ENCODE results near the gene CLNK. TPM values are rescaled to one million over a fixed set of nuclear protein-coding genes. Genes with fewer than 3 reads are reported as not detected.

Gene CLNK
- total RNA-seq, 1 donor from 2014 or later: not detected

GRCh38 chr4:10461850-10462400 is 222.6 kb downstream of the CLNK start:
- Histone ChIP-seq H3K9me3 (replicated peaks) (no peaks in the 10 kb centered on the region), H3K27me3 (ENCODE audit: low read depth) (peaks cover 66% of the 10 kb centered on the region), H3K36me3 (no peaks in the 10 kb centered on the region), H3K4me3 (peak overlapping the region; percentile 54), H3K27ac (replicated peaks) (no peak overlapping the region), H3K4me1 (peaks cover 16% of the 10 kb centered on the region)
- DNase-seq: no peak
- intact Hi-C loops (cut with micrococcal nuclease): no loop called here
- TF ChIP-seq, protein P1, sequence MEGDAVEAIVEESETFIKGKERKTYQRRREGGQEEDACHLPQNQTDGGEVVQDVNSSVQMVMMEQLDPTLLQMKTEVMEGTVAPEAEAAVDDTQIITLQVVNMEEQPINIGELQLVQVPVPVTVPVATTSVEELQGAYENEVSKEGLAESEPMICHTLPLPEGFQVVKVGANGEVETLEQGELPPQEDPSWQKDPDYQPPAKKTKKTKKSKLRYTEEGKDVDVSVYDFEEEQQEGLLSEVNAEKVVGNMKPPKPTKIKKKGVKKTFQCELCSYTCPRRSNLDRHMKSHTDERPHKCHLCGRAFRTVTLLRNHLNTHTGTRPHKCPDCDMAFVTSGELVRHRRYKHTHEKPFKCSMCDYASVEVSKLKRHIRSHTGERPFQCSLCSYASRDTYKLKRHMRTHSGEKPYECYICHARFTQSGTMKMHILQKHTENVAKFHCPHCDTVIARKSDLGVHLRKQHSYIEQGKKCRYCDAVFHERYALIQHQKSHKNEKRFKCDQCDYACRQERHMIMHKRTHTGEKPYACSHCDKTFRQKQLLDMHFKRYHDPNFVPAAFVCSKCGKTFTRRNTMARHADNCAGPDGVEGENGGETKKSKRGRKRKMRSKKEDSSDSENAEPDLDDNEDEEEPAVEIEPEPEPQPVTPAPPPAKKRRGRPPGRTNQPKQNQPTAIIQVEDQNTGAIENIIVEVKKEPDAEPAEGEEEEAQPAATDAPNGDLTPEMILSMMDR (IDR thresholded peaks at IDR 0.05; ENCODE audit: borderline replicate concordance): no peak

DNA sequence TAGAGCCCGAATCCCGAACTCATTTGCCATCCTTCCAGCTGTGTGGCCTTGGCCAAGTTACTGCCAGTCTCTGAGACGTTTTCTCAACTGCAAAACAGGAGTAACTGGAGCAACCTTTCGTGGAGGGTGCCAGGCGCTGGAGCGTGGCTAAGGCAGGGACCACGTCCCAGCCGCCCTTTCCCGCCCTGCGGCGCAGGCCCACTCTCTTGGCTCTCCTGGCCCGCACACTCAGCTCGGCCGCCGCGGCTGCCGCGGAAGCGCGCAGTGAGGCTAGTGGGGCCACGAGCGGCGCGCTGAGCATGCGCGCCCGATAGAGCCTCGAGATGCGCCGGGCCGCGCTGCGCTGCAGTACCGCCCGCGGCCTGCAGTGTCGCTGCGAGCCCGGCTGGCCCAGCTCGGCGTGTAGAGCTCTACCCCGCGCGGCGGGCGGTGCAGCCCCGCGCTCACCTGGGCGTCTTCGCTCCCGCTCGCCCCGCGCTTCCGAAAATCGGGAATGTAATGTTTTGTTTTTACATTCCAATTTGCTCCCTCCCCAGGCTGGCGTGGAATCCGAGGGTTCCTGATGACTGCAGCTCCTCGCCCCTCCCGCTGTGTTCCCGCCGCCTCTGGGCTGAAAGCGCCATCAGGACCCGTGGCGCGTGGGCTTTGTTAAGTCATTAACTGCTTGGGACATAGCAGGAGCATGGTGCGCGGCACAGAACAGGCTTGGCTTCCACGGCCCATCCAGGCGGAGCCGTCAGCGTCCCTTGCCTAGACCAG is 223.3 kb downstream of the CLNK start:
- peaks cover 20% of the 10 kb centered on the region for H3K4me1 ChIP-seq
- H3K27ac ChIP-seq (replicated peaks): no peak overlapping the region
- TF ChIP-seq, protein P1 (IDR thresholded peaks at IDR 0.05; ENCODE audit: borderline replicate concordance): peak; percentile 93
- no peaks in the 10 kb centered on the region for H3K36me3 ChIP-seq
- peak overlapping the region; percentile 54 for H3K4me3 ChIP-seq
- no peaks in the 10 kb centered on the region for H3K9me3 ChIP-seq (replicated peaks)
- DNase-seq: peak; percentile 54
- H3K27me3 ChIP-seq (ENCODE audit: low read depth): peaks cover 66% of the 10 kb centered on the region
- intact Hi-C loops (cut with micrococcal nuclease): no loop called here

DNA sequence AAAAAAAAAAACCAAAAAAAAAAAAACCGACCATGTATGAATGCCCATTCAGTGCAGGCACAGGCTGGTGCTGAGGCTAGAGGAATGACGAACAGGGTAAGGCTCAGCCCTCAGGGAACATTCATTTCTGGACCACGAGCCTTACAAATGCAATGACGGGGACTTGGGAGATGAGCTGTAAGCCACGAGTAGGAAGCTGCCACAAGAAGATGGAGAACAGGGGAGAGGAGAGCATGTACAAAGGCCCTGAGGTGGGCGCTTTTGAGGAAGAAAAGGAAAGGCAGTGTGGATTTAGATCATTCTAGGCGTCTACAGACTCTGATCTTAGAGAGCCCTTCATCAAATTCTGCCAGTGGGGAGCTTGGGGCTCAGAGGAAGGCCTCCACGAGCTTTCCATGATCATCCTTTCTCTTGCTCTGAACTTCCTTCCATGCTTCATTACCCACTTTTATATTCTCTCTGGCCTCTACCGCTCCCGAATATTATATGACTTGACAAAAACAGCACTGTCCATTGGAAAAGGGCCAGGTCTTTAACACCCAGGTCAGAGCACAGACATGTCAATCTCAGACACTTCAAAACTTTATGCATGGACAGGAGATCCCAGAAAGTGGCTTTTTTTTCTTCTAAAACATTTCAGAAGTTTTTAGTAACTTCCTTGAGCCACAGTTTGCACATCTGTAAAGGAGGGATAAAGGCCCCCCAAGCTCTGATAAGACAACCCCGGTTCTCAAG is 224.1 kb downstream of the CLNK start:
- no peak for DNase-seq
- H3K36me3 ChIP-seq: no peaks in the 10 kb centered on the region
- no peaks in the 10 kb centered on the region for H3K9me3 ChIP-seq (replicated peaks)
- H3K27ac ChIP-seq (replicated peaks): no peak overlapping the region
- peaks cover 28% of the 10 kb centered on the region for H3K4me1 ChIP-seq
- TF ChIP-seq, protein P1 (IDR thresholded peaks at IDR 0.05; ENCODE audit: borderline replicate concordance): no peak
- intact Hi-C loops (cut with micrococcal nuclease): no loop called here
- H3K27me3 ChIP-seq (ENCODE audit: low read depth): peaks cover 66% of the 10 kb centered on the region
- peak overlapping the region; percentile 54 for H3K4me3 ChIP-seq

- TF ChIP-seq, protein P1 (IDR thresholded peaks at IDR 0.05; ENCODE audit: borderline replicate concordance): no peak
- peaks cover 54% of the 10 kb centered on the region for H3K27me3 ChIP-seq (ENCODE audit: low read depth)
- intact Hi-C loops (cut with micrococcal nuclease): no loop called here
These were observed 225.3 kb downstream of the CLNK start for GRCh38 chr4:10459305-10459704.

GRCh38 chr4:10458177-10458576 is 226.4 kb downstream of the CLNK start:
- Histone ChIP-seq H3K27me3 (ENCODE audit: low read depth) (peaks cover 43% of the 10 kb centered on the region), H3K27ac (replicated peaks) (peak overlapping the region; percentile 69), H3K9me3 (replicated peaks) (no peaks in the 10 kb centered on the region), H3K36me3 (peaks cover 14% of the 10 kb centered on the region), H3K4me1 (peaks cover 32% of the 10 kb centered on the region), H3K4me3 (peak overlapping the region; percentile 70)
- intact Hi-C loops (cut with micrococcal nuclease): no loop called here
- DNase-seq: no peak
- TF ChIP-seq, protein P1 (IDR thresholded peaks at IDR 0.05; ENCODE audit: borderline replicate concordance): no peak

More at GRCh38 chr4:10459305-10459704, 225.3 kb downstream of the CLNK start:
- no peak for DNase-seq
- no peaks in the 10 kb centered on the region for H3K9me3 ChIP-seq (replicated peaks)
- H3K4me1 ChIP-seq: peaks cover 32% of the 10 kb centered on the region
- H3K36me3 ChIP-seq: peaks cover 4% of the 10 kb centered on the region
- no peak overlapping the region for H3K27ac ChIP-seq (replicated peaks)
- no peak overlapping the region for H3K4me3 ChIP-seq

Data from left ventricle myocardium inferior (tissue), 1 donor.